GM12878 (cell line): ENCODE results near the gene CHEK1.

Experiments used
- CBFB ChIP-seq: IDR thresholded peaks from 2 replicates; pipeline ENCODE4 v1.6.1; 2016; ENCODE audit warnings: antibody characterized with exemption, low read depth
- CTCF ChIP-seq, 3 experiments: IDR thresholded peaks in 2 of 3; conservative IDR thresholded peaks in 1 of 3; 2 replicates each; pipeline ENCODE4 v1.5.1; 2011; ENCODE audit warnings: low read depth in 3 of 3, low read length in 3 of 3, mild to moderate bottlenecking in 3 of 3, control low read depth in 2 of 3, moderate library complexity in 2 of 3, inconsistent platforms in 1 of 3, mixed read lengths in 1 of 3; ENCODE audit not compliant: control insufficient read depth in 2 of 3, insufficient read depth in 1 of 3; ENCODE audit errors: extremely low read depth in 1 of 3
- EP300 ChIP-seq, 2 experiments: fragments of 150-350 bp in 1 of 2; IDR thresholded peaks; 2 replicates each; pipeline ENCODE4 v1.6.1; 2011 to 2012; ENCODE audit warnings: low read depth in 2 of 2, low read length in 2 of 2, borderline replicate concordance in 1 of 2, improper control_type of control experiment in 1 of 2, inconsistent platforms in 1 of 2; ENCODE audit not compliant: control insufficient read depth in 1 of 2
- ESRRA ChIP-seq: IDR thresholded peaks from 2 replicates; pipeline ENCODE4 v1.6.1; 2012; ENCODE audit warnings: mild to moderate bottlenecking, low read length, improper control_type of control experiment
- ETV6 ChIP-seq, 2 experiments: fragments of 450-650 bp in 1 of 2; IDR thresholded peaks in 1 of 2; conservative IDR thresholded peaks in 1 of 2; 2 replicates each; pipeline ENCODE4 v1.6.1; 2014; ENCODE audit warnings: antibody characterized with exemption in 1 of 2, borderline replicate concordance in 1 of 2, low read depth in 1 of 2, mild to moderate bottlenecking in 1 of 2, moderate library complexity in 1 of 2
- FOS ChIP-seq: IDR thresholded peaks from 3 replicates; pipeline ENCODE4 v1.6.1; 2011; ENCODE audit warnings: borderline replicate concordance; ENCODE audit not compliant: insufficient read length; ENCODE audit errors: extremely low read depth
- TAF1 ChIP-seq: IDR thresholded peaks from 2 replicates; pipeline ENCODE4 v1.6.1; 2011; ENCODE audit warnings: mild to moderate bottlenecking, low read depth, low read length, borderline replicate concordance
- USF1 ChIP-seq: IDR thresholded peaks from 2 replicates; pipeline ENCODE4 v1.6.1; 2011; ENCODE audit warnings: borderline replicate concordance, low read depth, mild to moderate bottlenecking, moderate library complexity, mixed read lengths, low read length; ENCODE audit not compliant: insufficient read depth; ENCODE audit errors: extremely low read length
- YY1 ChIP-seq: IDR thresholded peaks from 2 replicates; pipeline ENCODE4 v1.6.1; 2011; ENCODE audit warnings: low read depth, mild to moderate bottlenecking, low read length
- ZBED1 ChIP-seq: IDR thresholded peaks from 2 replicates; pipeline ENCODE4 v1.6.1; 2016; ENCODE audit warnings: borderline replicate concordance

GRCh38 chr11:125585487-125585886 is 39.5 kb upstream of the CHEK1 start:
- TF ChIP-seq CTCF (IDR thresholded peaks at IDR 0.05 in 2 of 3, conservative IDR thresholded peaks at IDR 0.05 in 1 of 3; ENCODE audit: control insufficient read depth in 2 of 3, extremely low read depth in 1 of 3, insufficient read depth in 1 of 3, low read depth in 3 of 3, low read length in 3 of 3) (no peak), TAF1 (no peak), CBFB (no peak), USF1 (no peak), ESRRA (no peak), YY1 (no peak), ZBED1 (no peak), FOS (no peak), ETV6 (conservative IDR thresholded peaks at IDR 0.05 in 1 of 2, IDR thresholded peaks at IDR 0.05 in 1 of 2; ENCODE audit: borderline replicate concordance in 1 of 2, low read depth in 1 of 2) (no peak), EP300 (IDR thresholded peaks at IDR 0.05; ENCODE audit: borderline replicate concordance in 1 of 2, control insufficient read depth in 1 of 2, low read depth in 2 of 2, low read length in 2 of 2) (no peak)
